ENCODE results near the gene SDK2.

DNA sequence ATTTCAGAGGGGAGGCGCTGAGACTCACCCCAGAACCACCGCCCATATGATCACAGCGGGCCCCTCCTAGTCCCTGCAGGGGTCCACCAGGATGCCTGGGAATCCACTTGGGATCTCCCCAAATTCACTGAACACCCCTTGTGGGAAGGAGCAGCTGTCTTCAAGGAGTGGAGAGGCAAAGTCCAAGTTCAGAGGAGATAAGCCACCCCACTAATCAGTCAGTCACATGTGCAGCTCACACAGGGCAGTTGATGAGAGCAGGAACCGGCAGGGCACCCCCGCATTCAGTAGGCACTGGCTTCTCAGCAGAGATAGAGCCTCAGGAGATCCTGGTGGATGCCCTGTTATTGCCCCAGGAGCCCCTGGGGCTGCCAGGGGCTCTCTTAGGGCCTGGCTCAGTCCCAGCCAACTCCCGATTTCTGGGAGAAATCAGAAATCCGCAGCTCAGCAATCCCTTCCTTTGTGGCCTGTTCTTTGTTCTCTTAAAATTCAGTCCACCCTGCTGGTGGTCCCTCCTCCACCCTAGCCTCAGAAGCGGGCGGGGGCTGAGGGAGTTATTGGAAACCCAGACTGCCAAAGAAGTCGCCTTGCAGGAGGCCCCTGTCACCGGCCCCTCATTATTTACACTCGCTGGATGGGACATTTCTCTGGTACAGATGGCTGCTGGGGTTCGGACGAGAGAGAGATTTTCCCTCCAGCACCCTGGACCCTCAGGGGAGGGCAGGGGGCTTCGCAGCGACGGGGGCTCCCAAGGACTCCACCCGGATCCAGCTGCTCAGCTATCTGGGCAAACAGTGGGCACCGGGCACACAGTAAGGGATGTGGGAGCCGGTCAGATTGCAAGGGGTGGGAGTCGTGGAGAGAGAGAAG is 334.3 kb downstream of the SDK2 start:
- TF ChIP-seq POLR2AphosphoS5 (IDR thresholded peaks at IDR 0.05) (no peak), POLR2A (IDR thresholded peaks at IDR 0.05) (no peak)

Data from prostate gland (tissue), 1 donor.